H1 (cell line): Measurements from ENCODE around the gene GDF2. TPM values are rescaled to one million over a fixed set of nuclear protein-coding genes. Genes with fewer than 3 reads are reported as not detected.

Experiments used
- CTCF ChIA-PET: fragments of 300-600 bp; sonication (Branson Sonifier 250); formaldehyde crosslinking; loops from one replicate; lab custom pipeline; 2021; ENCODE audit not compliant: partially characterized antibody; lab: Charles Lee
- POLR2A ChIA-PET: fragments of 300-600 bp; sonication (Branson Sonifier 250); formaldehyde crosslinking; loops from one replicate; lab custom pipeline; 2021; ENCODE audit warnings: inconsistent platforms; ENCODE audit not compliant: partially characterized antibody; lab: Charles Lee
- DNase-seq, 2 experiments: peaks; one replicate each; pipeline versions ENCODE4 v3.0.0 to v3.0.0-alpha.2; 2010 to 2022; ENCODE audit warnings: low spot score in 2 of 2, low read depth in 1 of 2, mixed read lengths in 1 of 2
- FAIRE-seq: peaks from 2 replicates; lab custom pipeline; 2011; peaks lifted over from hg19 to GRCh38; lab: Jason Lieb, UNC
- H2AFZ ChIP-seq: 2 replicates; pipeline ENCODE4 v1.8.1; 2012; ENCODE audit warnings: low read length, inconsistent platforms
- H2AK5ac ChIP-seq: 2 replicates; pipeline ENCODE4 v1.6.1; 2013; ENCODE audit warnings: low read depth, low read length
- H2BK120ac ChIP-seq: replicated peaks from 2 replicates; pipeline ENCODE3; 2013; ENCODE audit warnings: low read depth, low read length, inconsistent platforms
- H2BK12ac ChIP-seq: 2 replicates; pipeline ENCODE4 v1.6.1; 2013; ENCODE audit warnings: low read depth, low read length
- H2BK15ac ChIP-seq: 2 replicates; pipeline ENCODE4 v1.6.1; 2013; ENCODE audit warnings: low read length
- H2BK20ac ChIP-seq: 2 replicates; pipeline ENCODE4 v1.6.1; 2013; ENCODE audit warnings: low read length
- H2BK5ac ChIP-seq: 2 replicates; pipeline ENCODE4 v1.6.1; 2013; ENCODE audit warnings: low read depth, low read length
- H3K14ac ChIP-seq: 2 replicates; pipeline ENCODE4 v1.6.1; 2013; ENCODE audit warnings: inconsistent platforms; ENCODE audit not compliant: insufficient read length
- H3K18ac ChIP-seq: 2 replicates; pipeline ENCODE4 v1.6.1; 2013; ENCODE audit warnings: low read length; ENCODE audit errors: extremely low read depth
- H3K23ac ChIP-seq: 2 replicates; pipeline ENCODE4 v1.6.1; 2013; ENCODE audit warnings: inconsistent platforms; ENCODE audit not compliant: insufficient read length
- H3K23me2 ChIP-seq: 2 replicates; pipeline ENCODE4 v1.6.1; 2013; ENCODE audit warnings: low read depth, low read length
- H3K27ac ChIP-seq: 2 replicates; pipeline ENCODE4 v1.6.1; 2011; ENCODE audit warnings: low read depth, low read length, inconsistent platforms
- H3K27me3 ChIP-seq, 4 experiments: replicated peaks in 1 of 4; 1 replicate in 1 of 4; 2 replicates in 3 of 4; pipeline versions ENCODE4 v1.6.1 to v1.8.1; 2011 to 2013; ENCODE audit warnings: low read length in 3 of 4, mild to moderate bottlenecking in 3 of 4, inconsistent platforms in 2 of 4, mixed read lengths in 2 of 4, moderate library complexity in 1 of 4; ENCODE audit not compliant: control insufficient read depth in 3 of 4, insufficient read depth in 3 of 4; ENCODE audit errors: extremely low read depth in 1 of 4
- H3K36me3 ChIP-seq, 4 experiments: 2 replicates each; pipeline versions ENCODE4 v1.6.1 to v1.8.1; 2011 to 2013; ENCODE audit warnings: mild to moderate bottlenecking in 4 of 4, low read length in 3 of 4, moderate library complexity in 2 of 4, control low read depth in 1 of 4, inconsistent platforms in 1 of 4; ENCODE audit not compliant: insufficient read depth in 4 of 4, control insufficient read depth in 2 of 4
- H3K4ac ChIP-seq: replicated peaks from 2 replicates; pipeline ENCODE3; 2013; ENCODE audit warnings: low read length, low read depth, mixed read lengths, inconsistent platforms; ENCODE audit not compliant: insufficient read length
- H3K4me1 ChIP-seq, 4 experiments: replicated peaks in 1 of 4; 1 replicate in 1 of 4; 2 replicates in 3 of 4; pipeline versions ENCODE4 v1.6.1 to v1.8.1; 2011 to 2013; ENCODE audit warnings: low read length in 3 of 4, inconsistent platforms in 2 of 4, mixed read lengths in 1 of 4; ENCODE audit not compliant: insufficient read depth in 4 of 4, control insufficient read depth in 3 of 4
- H3K4me2 ChIP-seq, 2 experiments: 2 replicates each; pipeline versions ENCODE4 v1.6.1 to v1.8.1; 2011 to 2013; ENCODE audit warnings: low read depth in 2 of 2, low read length in 2 of 2, control low read depth in 1 of 2, inconsistent platforms in 1 of 2, mild to moderate bottlenecking in 1 of 2; ENCODE audit not compliant: insufficient read depth in 1 of 2
- H3K4me3 ChIP-seq, 4 experiments: fragments of 200-600, 300-600 bp in 1 of 4; sonication (generic), shearing (Covaris generic), sonication (Bioruptor Twin) in 1 of 4; 2 replicates each; pipeline versions ENCODE4 v1.5.1 to v1.8.1; 2011 to 2016; ENCODE audit warnings: low read length in 4 of 4, low read depth in 3 of 4, control low read depth in 2 of 4, inconsistent platforms in 2 of 4, mild to moderate bottlenecking in 2 of 4, mixed read lengths in 1 of 4, moderate library complexity in 1 of 4; ENCODE audit not compliant: insufficient read depth in 2 of 4; ENCODE audit errors: extremely low read depth in 1 of 4
- H3K56ac ChIP-seq: replicated peaks from 2 replicates; pipeline ENCODE3; 2013; ENCODE audit warnings: low read depth, mild to moderate bottlenecking, mixed read lengths, low read length, inconsistent platforms; ENCODE audit not compliant: insufficient read length
- H3K79me1 ChIP-seq: 2 replicates; pipeline ENCODE4 v1.6.1; 2013; ENCODE audit warnings: low read depth, low read length, control low read depth
- H3K79me2 ChIP-seq, 2 experiments: 2 replicates each; pipeline versions ENCODE4 v1.6.1 to v1.8.1; 2012 to 2013; ENCODE audit warnings: low read length in 2 of 2, mild to moderate bottlenecking in 2 of 2, inconsistent platforms in 1 of 2; ENCODE audit not compliant: insufficient read depth in 2 of 2, control insufficient read depth in 1 of 2
- H3K9ac ChIP-seq, 4 experiments: replicated peaks in 1 of 4; 1 replicate in 1 of 4; 2 replicates in 3 of 4; pipeline versions ENCODE4 v1.6.1 to v1.8.1; 2011 to 2013; ENCODE audit warnings: low read depth in 3 of 4, low read length in 3 of 4, control low read depth in 2 of 4, mild to moderate bottlenecking in 2 of 4, moderate library complexity in 2 of 4, inconsistent platforms in 1 of 4; ENCODE audit errors: extremely low read depth in 1 of 4
- H3K9me3 ChIP-seq, 2 experiments: 2 replicates each; pipeline versions ENCODE4 v1.6.1 to v1.8.1; 2012 to 2013; ENCODE audit warnings: mild to moderate bottlenecking in 2 of 2, moderate library complexity in 2 of 2, control low read depth in 1 of 2, inconsistent platforms in 1 of 2, low read depth in 1 of 2, low read length in 1 of 2, mixed read lengths in 1 of 2; ENCODE audit not compliant: insufficient read depth in 2 of 2
- H4K20me1 ChIP-seq, 2 experiments: replicated peaks in 1 of 2; 2 replicates each; pipeline versions ENCODE3 to v1.8.1; 2011 to 2013; ENCODE audit warnings: inconsistent platforms in 2 of 2, low read length in 2 of 2, mild to moderate bottlenecking in 1 of 2; ENCODE audit not compliant: insufficient read depth in 2 of 2, control insufficient read depth in 1 of 2
- H4K5ac ChIP-seq: 2 replicates; pipeline ENCODE4 v1.6.1; 2013; ENCODE audit warnings: low read length, low read depth, mixed read lengths, inconsistent platforms; ENCODE audit not compliant: insufficient read length
- H4K8ac ChIP-seq: 2 replicates; pipeline ENCODE4 v1.8.0; 2013; ENCODE audit warnings: mild to moderate bottlenecking, moderate library complexity, low read length, inconsistent platforms; ENCODE audit not compliant: insufficient read depth; ENCODE audit errors: extremely low read depth
- H4K91ac ChIP-seq: replicated peaks from 2 replicates; pipeline ENCODE3; 2013; ENCODE audit warnings: low read length, mixed read lengths, inconsistent platforms; ENCODE audit not compliant: insufficient read length
- GABPA ChIP-seq: IDR thresholded peaks from 2 replicates; pipeline ENCODE4 v1.6.1; 2011; ENCODE audit warnings: mild to moderate bottlenecking, low read length, moderate library complexity, borderline replicate concordance; ENCODE audit not compliant: insufficient read depth
- HDAC6 ChIP-seq: IDR thresholded peaks from one replicate; pipeline ENCODE4 v1.7.1; 2012; ENCODE audit warnings: low read depth, mild to moderate bottlenecking, inconsistent platforms, low read length, moderate library complexity
- KDM4A ChIP-seq: IDR thresholded peaks from one replicate; pipeline ENCODE4 v1.7.1; 2012; ENCODE audit warnings: low read depth, mild to moderate bottlenecking, moderate library complexity, low read length, inconsistent platforms; ENCODE audit not compliant: severe bottlenecking
- NANOG ChIP-seq: IDR thresholded peaks from 2 replicates; pipeline ENCODE4 v1.6.1; 2011; ENCODE audit warnings: low read length, low read depth, mild to moderate bottlenecking, inconsistent platforms; ENCODE audit not compliant: insufficient read depth, poor library complexity, severe bottlenecking
- POLR2AphosphoS5 ChIP-seq: IDR thresholded peaks from 2 replicates; pipeline ENCODE4 v1.6.1; 2011; ENCODE audit warnings: low read depth, low read length
- SRF ChIP-seq: IDR thresholded peaks from 2 replicates; pipeline ENCODE4 v1.6.1; 2011; ENCODE audit warnings: mild to moderate bottlenecking, low read depth, low read length, moderate library complexity
- SUZ12 ChIP-seq: fragments of 200-600 bp; sonication (generic); IDR thresholded peaks from 2 replicates; pipeline ENCODE4 v1.6.1; 2012; ENCODE audit warnings: mild to moderate bottlenecking, inconsistent platforms, low read length, moderate library complexity, mixed read lengths
- TBP ChIP-seq: IDR thresholded peaks from 2 replicates; pipeline ENCODE4 v1.6.1; 2011; ENCODE audit warnings: low read depth, low read length, improper control_type of control experiment
- WGBS, 2 experiments: shearing (Covaris generic) in 1 of 2; methylation state at CpG; one replicate each; pipeline versions ENCODE4 v1.1.6 to v1.1.7; 2013 to 2015; ENCODE audit warnings: low lambda C conversion rate in 2 of 2, mixed read lengths in 2 of 2, inconsistent platforms in 1 of 2, low coverage in 1 of 2, missing lambda C conversion rate in 1 of 2; ENCODE audit not compliant: insufficient replicate concordance in 2 of 2, insufficient coverage in 1 of 2, insufficient read length in 1 of 2; ENCODE audit errors: extremely low coverage in 1 of 2, missing lambda C conversion rate in 1 of 2; 5-methylcytosine and 5-hydroxymethylcytosine counted together
- polyA plus RNA-seq, 7 experiments: library from polyadenylated mRNA; depleted of rRNA in 3 of 7; stranded (reverse) in 5 of 7; unstranded in 2 of 7; fragments of >200 nt in 5 of 7; fragments of 200-250 nt in 2 of 7; gene quantifications; 1 replicate in 5 of 7; 2 replicates in 1 of 7; 4 replicates in 1 of 7; pipeline versions ENCODE4 v1.2.1 to v1.2.3, GENCODE V29; 2011 to 2013; ENCODE audit warnings: missing spikeins in 2 of 7, mixed read lengths in 2 of 7
- total RNA-seq: library from RNA; stranded (reverse); fragmentation: NEBNext Ultra II Directional; extraction: Animal tissue kit (Norgen Biotek cat#: 25700); gene quantifications from 2 replicates; pipeline ENCODE4 v1.2.1, GENCODE V29; 2021
- TF ChIP-seq, protein P1 (sequence below): IDR thresholded peaks from 2 replicates; pipeline ENCODE4 v1.6.1; 2012; ENCODE audit warnings: low read length, inconsistent platforms
- TF ChIP-seq, protein P2 (sequence below): IDR thresholded peaks from 2 replicates; pipeline ENCODE4 v1.6.1; 2011; ENCODE audit warnings: low read depth, mild to moderate bottlenecking, low read length; ENCODE audit not compliant: insufficient read depth

Gene GDF2
- total and polyA plus RNA-seq, 2 of the 8 experiments (the other 6 are each of a cell fraction or from before 2014, with no cell fraction given), result not detected

DNA sequence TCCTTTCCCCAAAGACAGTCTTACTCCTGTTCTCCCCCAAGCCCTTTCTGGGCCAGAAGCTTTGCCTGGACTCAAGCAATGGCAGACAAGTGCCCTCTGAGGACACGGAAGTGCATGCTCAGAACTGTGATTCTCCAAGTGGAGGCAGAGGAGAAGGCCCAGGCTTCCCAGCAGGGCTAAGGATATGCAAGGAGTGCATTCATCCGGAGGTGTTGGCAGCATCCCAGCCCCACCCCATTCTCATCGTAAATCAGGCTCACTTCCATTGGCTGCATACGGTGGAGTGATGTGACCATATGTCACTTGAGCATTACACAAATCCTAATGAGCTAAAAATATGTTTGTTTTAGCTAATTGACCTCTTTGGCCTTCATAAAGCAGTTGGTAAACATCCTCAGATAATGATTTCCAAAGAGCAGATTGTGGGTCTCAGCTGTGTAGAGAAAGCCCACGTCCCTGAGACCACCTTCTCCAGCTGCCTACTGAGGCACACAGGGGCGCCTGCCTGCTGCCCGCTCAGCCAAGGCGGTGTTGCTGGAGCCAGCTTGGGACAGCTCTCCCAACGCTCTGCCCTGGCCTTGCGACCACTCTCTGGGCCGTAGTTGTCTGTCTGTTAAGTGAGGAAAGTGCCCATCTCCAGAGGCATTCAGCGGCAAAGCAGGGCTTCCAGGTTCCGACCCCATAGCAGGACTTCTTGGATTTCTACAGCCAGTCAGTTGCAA, 24.5 kb downstream of the GDF2 start:
- no peak overlapping the region for H3K9ac ChIP-seq
- H3K4me1 ChIP-seq, result peaks cover 0 to 3% (median under 1%) of the 10 kb centered on the region in 4 experiments; a peak in 3 of 7 replicates
- no peaks in the 10 kb centered on the region for H3K23me2 ChIP-seq
- no peaks in the 10 kb centered on the region for H3K9me3 ChIP-seq
- no peak overlapping the region for H3K4me2 ChIP-seq
- CTCF ChIA-PET, result interaction anchor here (0.9 to 14.6 kb wide), 3 partner anchors 8 to 352 kb away, joined by 3 to 132 read pairs (median 5); no protein-coding TSS in a partner anchor
- no peak overlapping the region; the same call in 1 of the 2 replicates for H3K27ac ChIP-seq
- H3K23ac ChIP-seq, result no peak overlapping the region
- no peaks in the 10 kb centered on the region for H3K27me3 ChIP-seq
- 91% methylated on average over 13 of the region's 13 CpGs; no CpG with 5 or more reads in 1 of the 2 experiments for WGBS, 2 experiments
- H3K79me1 ChIP-seq, result no peaks in the 10 kb centered on the region
- no peak overlapping the region for H3K4me3 ChIP-seq
- H3K18ac ChIP-seq, result no peak overlapping the region
- no peak overlapping the region; the same call in 1 of the 2 replicates for H2BK15ac ChIP-seq
- DNase-seq, result no peak
- H2BK12ac ChIP-seq, result peak overlapping the region; percentile 9; the same call in 1 of the 2 replicates
- POLR2A ChIA-PET, result no interaction called here
- H2BK5ac ChIP-seq, result 0 out of 2 replicates have a peak overlapping the region, but pooled peaks have one; percentile 39
- H3K79me2 ChIP-seq, result no peaks in the 10 kb centered on the region
- no peak overlapping the region for H4K8ac ChIP-seq
- H4K91ac ChIP-seq, result no peak overlapping the region
- H2AK5ac ChIP-seq, result no peak overlapping the region
- H3K56ac ChIP-seq, result no peak overlapping the region
- H2AFZ ChIP-seq, result no peak overlapping the region
- H2BK120ac ChIP-seq, result no peak overlapping the region
- FAIRE-seq, result no peak
- no peak overlapping the region for H4K5ac ChIP-seq
- H3K36me3 ChIP-seq, result no peaks in the 10 kb centered on the region
- H3K14ac ChIP-seq, result no peak overlapping the region
- no peak overlapping the region for H2BK20ac ChIP-seq
- H4K20me1 ChIP-seq, result no peaks in the 10 kb centered on the region
- no peak overlapping the region for H3K4ac ChIP-seq
- TF ChIP-seq, protein P1, sequence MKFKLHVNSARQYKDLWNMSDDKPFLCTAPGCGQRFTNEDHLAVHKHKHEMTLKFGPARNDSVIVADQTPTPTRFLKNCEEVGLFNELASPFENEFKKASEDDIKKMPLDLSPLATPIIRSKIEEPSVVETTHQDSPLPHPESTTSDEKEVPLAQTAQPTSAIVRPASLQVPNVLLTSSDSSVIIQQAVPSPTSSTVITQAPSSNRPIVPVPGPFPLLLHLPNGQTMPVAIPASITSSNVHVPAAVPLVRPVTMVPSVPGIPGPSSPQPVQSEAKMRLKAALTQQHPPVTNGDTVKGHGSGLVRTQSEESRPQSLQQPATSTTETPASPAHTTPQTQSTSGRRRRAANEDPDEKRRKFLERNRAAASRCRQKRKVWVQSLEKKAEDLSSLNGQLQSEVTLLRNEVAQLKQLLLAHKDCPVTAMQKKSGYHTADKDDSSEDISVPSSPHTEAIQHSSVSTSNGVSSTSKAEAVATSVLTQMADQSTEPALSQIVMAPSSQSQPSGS, result no peak
- no peak for TF ChIP-seq POLR2AphosphoS5
- no peak for TF ChIP-seq KDM4A
- TF ChIP-seq SUZ12, result no peak
- TF ChIP-seq GABPA, result no peak
- TF ChIP-seq, protein P2, sequence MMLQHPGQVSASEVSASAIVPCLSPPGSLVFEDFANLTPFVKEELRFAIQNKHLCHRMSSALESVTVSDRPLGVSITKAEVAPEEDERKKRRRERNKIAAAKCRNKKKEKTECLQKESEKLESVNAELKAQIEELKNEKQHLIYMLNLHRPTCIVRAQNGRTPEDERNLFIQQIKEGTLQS, result no peak
- no peak for TF ChIP-seq NANOG
- no peak for TF ChIP-seq SRF
- TF ChIP-seq TBP, result no peak
- no peak for TF ChIP-seq HDAC6
